ENCODE results near the gene PKP4. TPM values are rescaled to one million over a fixed set of nuclear protein-coding genes. Genes with fewer than 3 reads are reported as not detected.

PKP4 gene
- total and polyA plus RNA-seq, 9 of the 15 experiments (the other 6 are each of a cell fraction or from before 2014, with no cell fraction given): 24.6 to 99.1 (median 74.0) TPM

- TF ChIP-seq ATF2 (CRISPR knock-in tag; IDR thresholded peaks at IDR 0.05) (no peak), ZNF324 (CRISPR knock-in tag; IDR thresholded peaks at IDR 0.05) (no peak), ARHGAP35 (IDR thresholded peaks at IDR 0.05; ENCODE audit: partially characterized antibody) (no peak), CBX3 (IDR thresholded peaks at IDR 0.05; ENCODE audit: borderline replicate concordance in 1 of 2, low read length in 2 of 2) (no peak), SIN3A (IDR thresholded peaks at IDR 0.05; ENCODE audit: borderline replicate concordance in 2 of 2, control insufficient read depth in 1 of 2, low read depth in 2 of 2, low read length in 2 of 2) (no peak), ASH1L (IDR thresholded peaks at IDR 0.05; ENCODE audit: borderline replicate concordance, low read depth, partially characterized antibody) (no peak), KLF16 (IDR thresholded peaks at IDR 0.05) (no peak), ZNF408 (CRISPR knock-in tag; IDR thresholded peaks at IDR 0.05; ENCODE audit: low read depth) (no peak), ZBTB43 (CRISPR knock-in tag; IDR thresholded peaks at IDR 0.05) (no peak), ZNF431 (CRISPR knock-in tag; IDR thresholded peaks at IDR 0.05) (no peak; the same call in none of the 2 replicates), MGA (IDR thresholded peaks at IDR 0.05) (peak; percentile 83), MYC (IDR thresholded peaks at IDR 0.05; ENCODE audit: low read depth, low read length) (peak; percentile 83), MYC (CRISPR knock-in tag; IDR thresholded peaks at IDR 0.05; ENCODE audit: borderline replicate concordance, low read depth) (peak; percentile 26; the same call in 1 of the 2 replicates)
These were observed 507 bp downstream of the PKP4 start (continued) for GRCh38 chr2:158457092-158457825.
